Right kidney (tissue), 9 donors: ENCODE data around the gene TUBA3C.
"Not testable (repeated sequence)": the region's sequence is repeated elsewhere in the genome, so short reads cannot be mapped to it uniquely, and the experiment has no call there.

Source experiments
- DNase-seq: peaks from one replicate; pipeline ENCODE4 v3.0.0-alpha.2; 2016
- long read RNA-seq, 8 donors: transcript quantifications; one replicate each; lab custom pipeline, GENCODE V29; 2026

TUBA3C gene
- long read RNA-seq, donor 1: 0 reads
- long read RNA-seq, donor 2: 0 reads
- long read RNA-seq, donor 3: 0 reads
- long read RNA-seq, donor 4: 0 reads
- long read RNA-seq, donor 5: 0 reads
- long read RNA-seq, donor 6: 0 reads
- long read RNA-seq, donor 7: 0 reads
- long read RNA-seq, donor 8: 0 reads

DNA sequence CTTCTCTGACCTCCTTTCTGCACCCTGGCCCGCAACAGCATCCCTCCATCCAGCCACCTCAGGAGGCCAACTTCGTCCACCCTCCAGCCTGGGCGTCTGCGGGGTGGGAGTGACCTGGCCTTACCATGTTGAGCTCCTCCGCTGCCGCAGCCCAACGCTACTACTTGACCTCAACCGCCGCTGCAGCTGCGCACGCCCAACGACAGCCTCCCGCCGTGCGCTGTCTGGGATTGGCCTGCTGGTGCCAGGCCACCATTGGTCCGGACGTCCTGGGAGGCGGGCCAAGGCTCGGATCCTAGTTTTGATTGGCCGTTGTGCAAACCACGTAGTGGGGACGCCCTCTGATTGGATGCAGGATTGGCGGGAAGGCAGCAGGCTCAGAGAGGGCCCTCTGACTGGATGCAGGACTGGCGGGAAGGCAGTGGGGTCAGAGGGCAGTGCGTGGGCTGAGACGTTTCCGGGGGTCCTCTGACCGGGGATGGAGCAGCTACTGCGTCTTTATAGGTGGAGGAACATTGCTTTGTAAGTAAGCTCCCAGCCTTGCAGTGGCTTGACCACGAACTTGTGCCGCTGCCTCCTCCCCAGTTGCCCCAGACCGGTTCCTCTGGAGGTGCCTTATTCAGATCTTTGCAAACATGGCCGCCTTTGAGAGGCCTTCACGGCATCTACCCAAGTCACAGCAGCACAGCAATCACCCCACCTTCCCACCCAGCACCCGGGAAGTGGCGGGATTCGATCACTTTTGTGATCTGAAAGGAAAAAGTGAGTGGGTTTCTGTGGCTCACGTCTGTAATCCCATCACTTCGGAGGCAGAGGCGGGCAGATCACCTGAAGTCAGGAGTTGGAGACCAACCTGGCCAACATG lies at the start of gene TUBA3C:
TUBA3C (minus strand) TSS at position 204 of the 865 bp plus-strand sequence; CDS start at position 127, 77 bp downstream.
- no peak for DNase-seq

DNA sequence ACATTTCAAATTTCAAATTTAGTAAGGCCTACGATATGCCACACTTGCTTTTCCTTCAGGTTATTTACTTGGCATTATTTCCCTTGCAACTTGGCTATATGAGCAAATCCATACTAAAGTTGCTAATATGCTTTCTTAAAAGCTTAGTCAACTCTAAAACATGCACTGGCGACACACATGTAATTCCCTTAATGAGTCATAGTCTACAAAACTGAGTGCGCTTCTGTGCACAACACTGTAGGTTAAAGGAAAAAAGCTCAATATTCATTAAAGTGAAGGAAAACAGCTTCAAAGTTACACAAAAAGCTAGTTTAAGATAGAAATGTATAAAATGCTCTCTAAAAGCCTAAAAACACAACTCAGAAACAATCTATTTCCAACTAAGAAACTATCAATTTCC lies 25.8 kb upstream of the TUBA3C start:
- not testable (repeated sequence) for DNase-seq

- DNase-seq: not testable (repeated sequence)
These were observed 11.0 kb upstream of the TUBA3C start for GRCh38 chr13:19192622-19193021.

DNA sequence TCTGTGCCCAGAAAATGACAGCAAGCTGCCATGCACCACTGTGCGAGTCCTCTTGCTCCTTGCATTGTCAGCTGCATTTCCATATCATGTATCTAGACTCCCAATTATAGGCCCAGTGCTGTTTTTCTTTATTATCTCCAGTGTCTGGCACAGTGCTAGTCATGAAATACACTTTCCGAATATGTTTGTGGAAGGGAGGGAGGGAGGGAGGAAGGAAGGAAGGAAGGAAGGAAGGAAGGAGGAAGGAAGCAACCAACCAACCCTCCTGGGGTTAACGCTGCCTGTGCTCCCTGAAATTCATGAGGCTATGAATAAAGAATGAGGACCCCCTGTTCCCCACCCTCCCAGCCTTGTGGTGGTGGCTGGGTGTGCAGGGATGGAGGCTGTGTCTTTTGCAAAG lies 8.3 kb upstream of the TUBA3C start:
- not testable (repeated sequence) for DNase-seq

DNA sequence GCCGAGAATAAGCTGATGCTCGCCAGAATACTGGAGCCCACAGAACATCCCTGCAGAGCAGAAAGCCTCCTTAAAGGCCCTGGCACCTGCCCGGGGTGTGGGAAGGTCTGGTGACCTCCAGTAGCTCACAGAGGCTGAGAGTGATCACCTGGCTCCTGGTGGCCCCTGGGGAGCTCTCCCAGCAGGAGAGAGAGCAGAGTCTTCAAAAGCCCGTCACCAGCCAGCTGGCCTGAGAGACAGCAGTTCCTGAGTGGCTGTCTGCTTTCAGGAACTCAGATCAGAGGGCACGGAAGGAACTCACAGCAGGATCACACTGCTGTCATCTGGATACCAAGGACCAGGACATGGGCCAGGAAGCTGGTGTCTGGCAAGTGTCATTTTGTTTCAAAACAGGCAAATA lies 7.7 kb upstream of the TUBA3C start:
- DNase-seq: not testable (repeated sequence)

- no peak for DNase-seq
These were observed 4.4 kb upstream of the TUBA3C start for GRCh38 chr13:19185865-19186645.

DNA sequence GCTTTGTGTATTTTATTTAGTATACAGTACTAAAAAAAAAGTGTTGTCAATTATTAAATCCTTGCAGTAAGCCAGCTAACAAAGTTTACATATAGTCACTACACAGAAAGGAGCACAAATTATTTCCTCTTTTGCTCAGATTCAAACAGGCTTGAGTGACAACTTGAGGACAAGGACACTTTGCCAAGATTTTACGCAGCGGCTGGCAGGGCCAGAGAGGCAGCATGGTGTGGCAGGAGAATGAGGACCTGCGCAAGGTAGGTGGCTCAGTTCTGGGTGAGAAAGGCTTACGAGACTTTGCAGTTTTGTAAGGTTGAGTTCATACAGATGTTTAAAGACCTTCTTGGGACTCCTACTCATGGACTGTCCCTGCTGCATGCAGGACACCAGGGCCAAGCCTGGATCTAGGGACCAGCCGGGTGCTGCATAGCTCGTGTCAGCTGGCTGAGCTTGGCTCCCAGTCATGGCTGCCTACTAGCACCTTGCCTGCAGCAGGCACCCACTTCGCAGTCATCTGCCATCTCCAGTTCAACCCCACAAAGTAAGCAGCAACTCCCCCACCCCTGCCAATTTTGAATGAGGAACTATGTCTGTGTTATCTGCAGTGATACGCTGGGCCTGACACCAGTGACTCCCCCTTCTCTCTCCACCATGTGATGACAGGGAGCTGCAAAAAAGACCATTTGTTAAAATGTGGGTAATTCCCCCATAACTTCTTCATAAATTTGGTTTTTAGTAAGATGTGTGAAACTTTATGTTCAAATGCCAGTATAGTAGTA lies 3.7 kb upstream of the TUBA3C start:
- DNase-seq: no peak

- no peak for DNase-seq
These were observed 2.6 kb upstream of the TUBA3C start for GRCh38 chr13:19184176-19184575.

DNA sequence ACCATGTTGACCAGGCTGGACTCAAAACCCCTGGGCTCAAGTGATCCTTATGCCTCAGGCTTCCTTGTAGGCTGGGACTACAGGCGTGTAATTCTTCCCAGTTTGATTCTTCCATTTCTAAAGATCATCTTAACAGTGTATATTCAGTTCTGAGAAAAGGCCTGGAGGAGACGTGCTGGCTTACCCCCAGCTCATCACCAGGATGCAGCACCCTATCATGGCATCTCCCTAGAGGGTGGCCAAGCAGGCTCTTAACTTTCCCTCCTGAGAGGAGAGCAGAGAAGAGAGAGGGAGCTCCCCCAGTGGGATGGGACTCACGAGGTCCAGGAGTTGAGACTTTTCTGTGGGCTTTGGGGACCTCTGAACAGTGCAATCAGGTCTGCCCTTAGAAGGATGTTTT lies 2.1 kb upstream of the TUBA3C start:
- no peak for DNase-seq

DNA sequence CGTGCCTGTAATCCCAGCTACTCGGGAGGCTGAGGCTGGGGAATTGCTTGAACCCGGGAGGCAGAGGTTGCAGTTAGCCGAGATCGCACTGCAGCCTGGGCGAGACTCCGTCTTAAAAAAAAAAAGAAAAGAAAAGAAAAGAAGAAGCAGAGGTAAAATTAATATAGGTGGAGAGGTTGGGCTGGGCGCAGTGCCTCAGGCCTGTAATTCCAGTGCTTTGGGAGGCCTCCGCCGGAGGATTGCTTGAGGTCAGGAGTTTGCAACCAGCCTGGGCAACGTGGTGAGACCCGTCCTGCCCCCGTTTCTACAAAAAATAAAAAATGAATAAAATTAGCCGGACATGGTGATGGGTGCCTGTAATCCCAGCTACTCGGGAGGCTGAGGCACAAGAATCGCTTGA lies 912 bp upstream of the TUBA3C start:
- no peak for DNase-seq

DNA sequence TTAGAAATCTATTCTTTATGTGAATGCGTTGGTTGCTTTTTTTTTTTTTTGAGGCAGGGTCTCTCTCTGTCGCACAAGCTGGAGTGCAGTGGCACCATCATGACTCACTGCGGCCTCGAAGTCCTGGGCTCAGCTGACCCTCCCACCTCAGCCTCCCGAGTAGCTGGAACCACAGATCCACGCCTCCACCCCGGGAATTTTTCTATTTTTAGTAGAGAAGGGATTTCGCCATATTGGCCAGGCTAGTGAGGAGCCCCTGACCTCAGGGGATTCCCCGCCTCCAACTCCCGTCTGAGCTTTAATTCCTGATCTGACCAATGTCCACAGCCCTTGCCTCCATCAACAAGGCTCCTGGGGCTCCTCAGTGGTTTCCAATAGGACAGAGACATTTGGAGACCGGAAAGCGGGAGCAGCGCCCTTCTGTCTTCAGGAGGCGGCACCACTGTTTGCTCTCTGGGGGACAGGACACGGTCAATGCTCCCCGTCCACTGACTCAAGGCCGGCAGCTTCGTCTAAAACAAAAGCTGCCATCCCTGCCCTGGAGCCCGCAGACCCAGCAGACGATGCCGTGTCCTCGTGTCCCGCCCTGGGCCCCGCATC lies 503 bp downstream of the TUBA3C start:
- DNase-seq: no peak

DNA sequence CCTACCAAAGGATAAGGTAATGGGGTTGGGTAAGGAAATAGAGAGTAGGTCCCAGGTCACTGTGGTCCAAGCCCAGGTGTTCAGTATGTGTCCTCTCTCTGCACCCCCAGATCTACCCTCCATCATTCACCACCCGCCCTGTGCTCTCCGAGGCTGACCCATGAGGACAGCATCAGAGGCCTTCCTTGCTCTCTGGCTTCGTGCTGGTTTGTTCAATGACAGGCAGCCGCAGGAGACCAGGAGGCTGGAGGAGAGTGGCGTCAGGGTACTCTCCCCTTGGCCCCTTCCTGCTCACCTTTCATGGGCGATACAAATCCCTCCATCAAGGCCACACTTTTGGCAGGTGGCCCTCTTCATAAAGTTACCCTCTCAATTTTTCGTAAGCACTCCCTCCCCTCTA lies 1.7 kb downstream of the TUBA3C start:
- DNase-seq: no peak

DNA sequence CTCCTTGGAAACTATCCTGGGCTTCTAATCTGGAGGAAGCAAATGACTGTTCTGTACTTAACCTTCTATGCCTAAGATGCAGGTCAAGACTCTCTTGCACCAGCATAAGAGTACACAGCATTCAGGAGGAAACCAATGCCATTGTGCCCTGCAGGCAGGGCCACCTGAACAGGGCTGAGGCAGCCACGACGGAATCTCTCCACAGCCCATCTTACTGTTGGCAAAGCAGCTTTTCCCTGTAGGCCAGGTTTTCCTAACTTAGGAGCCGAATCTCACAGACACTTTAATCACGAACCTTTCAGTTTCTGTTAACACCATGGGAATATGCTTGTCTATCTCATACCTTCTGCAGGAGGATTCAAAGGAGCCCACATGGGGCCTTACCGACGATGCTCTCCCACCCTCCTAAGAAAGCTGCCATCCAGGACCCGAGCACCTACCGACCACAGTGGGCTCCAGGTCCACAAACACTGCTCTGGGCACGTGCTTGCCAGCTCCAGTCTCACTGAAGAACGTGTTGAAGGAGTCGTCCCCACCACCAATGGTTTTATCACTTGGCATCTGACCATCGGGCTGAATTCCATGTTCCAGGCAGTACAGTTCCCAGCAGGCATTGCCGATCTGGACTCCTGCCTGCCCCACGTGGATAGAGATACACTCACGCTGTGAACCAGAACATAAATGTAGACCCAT lies 2.6 kb downstream of the TUBA3C start:
- no peak for DNase-seq

DNA sequence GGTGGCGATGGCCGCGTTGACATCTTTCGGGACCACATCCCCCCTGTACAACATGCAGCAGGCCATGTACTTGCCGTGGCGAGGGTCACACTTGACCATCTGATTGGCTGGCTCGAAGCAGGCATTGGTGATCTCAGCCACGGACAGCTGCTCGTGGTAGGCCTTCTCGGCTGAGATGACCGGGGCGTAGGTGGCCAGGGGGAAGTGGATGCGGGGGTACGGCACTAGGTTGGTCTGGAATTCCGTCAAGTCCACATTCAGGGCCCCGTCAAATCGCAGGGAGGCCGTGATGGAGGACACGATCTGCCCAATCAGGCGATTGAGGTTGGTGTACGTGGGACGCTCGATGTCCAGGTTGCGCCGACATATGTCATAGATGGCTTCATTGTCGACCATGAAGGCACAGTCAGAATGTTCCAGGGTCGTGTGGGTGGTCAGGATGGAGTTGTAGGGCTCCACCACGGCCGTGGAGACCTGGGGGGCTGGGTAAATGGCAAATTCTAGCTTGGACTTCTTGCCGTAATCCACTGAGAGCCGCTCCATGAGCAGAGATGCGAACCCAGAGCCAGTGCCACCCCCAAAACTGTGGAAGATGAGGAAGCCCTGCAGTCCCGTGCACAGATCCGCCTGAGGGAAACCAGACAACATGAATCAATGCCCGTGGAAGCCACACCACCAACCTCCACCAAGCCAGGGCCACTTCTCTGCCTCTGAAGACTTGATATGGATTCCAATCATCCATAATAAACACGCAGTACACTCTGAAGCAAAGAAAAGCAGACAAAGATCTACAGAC lies 4.4 kb downstream of the TUBA3C start:
- not testable (repeated sequence) for DNase-seq

DNA sequence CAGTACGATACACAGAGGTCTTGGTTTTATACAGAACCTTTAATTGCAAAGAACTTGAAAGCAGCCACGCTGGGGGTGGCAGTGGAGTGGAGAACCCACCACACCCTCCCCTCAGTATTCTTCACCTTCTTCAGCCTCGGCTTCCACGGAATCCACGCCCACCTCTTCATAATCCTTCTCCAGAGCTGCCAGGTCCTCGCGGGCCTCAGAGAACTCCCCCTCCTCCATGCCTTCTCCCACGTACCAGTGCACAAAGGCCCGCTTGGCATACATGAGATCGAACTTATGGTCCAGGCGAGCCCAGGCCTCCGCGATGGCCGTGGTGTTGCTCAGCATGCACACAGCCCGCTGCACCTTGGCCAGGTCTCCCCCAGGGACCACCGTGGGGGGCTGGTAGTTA lies 7.9 kb downstream of the TUBA3C start:
- no peak for DNase-seq

GRCh38 chr13:19172647-19173030 lies 9.0 kb downstream of the TUBA3C start:
- no peak for DNase-seq

- DNase-seq: no peak
These were observed 9.5 kb downstream of the TUBA3C start for GRCh38 chr13:19172007-19172646.

DNA sequence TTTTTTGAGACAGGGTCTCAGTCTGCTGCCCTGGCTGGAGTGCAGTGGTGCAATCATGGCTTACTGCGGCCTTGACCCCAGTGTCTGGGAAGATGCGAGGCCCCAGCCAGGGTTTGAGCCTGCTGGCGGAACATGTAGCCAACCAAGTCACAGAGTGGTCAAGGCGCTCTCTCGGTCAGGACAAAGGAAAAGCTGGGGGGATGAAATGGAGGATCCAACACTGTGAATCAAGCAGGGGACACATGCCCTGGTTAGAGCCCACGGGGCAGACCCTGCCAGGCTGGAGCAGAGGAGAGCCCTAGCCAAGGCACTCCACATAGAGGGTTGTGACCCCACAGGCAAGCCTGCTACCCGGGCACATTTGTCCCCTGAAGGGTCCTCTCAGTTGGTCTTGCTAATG lies 10.1 kb downstream of the TUBA3C start:
- DNase-seq: no peak

DNA sequence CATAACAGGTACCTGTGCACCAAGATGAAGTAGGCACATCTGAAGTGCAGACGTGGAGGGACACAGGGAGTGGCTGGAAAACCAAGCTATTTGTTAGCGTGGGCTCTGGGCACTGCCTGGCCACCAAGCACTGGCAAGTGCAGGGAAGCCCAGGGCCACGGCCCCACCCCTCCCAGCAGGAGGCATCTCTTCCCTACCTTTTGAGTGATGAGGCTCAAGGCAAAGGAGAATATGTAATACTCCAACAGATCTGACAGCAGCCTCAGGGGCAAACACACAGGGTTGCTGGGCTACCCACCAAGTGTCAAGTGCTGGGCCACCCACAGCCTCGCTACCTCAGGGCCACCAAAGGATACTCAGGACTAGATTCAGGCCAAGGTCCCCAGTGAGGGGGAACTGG lies 11.6 kb downstream of the TUBA3C start:
- no peak for DNase-seq

DNA sequence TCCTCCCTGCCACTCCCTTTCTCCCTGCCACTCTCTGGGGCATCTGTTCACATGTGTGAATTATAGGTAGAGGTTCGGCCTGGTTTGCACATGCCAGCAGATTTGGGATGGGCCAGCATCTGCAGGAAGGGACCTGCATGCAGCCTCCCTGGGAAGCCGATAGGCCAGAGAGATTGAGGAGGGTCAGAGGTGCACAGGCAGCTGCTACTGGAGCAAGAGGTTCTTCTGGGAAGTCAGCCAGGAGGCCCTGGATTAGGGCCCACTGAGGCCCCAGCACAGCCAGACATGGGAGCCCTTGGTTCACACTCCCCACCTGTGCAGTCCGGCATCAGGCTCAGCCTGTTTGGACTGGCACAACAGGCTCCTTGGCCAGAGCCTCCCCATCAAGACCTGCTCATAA lies 12.1 kb downstream of the TUBA3C start:
- no peak for DNase-seq
